Dedifferentiated amniotic fluid mesenchymal stem cell (primary cell): Measurements from ENCODE around the gene STK16.
"Not testable (repeated sequence)": the region's sequence is repeated elsewhere in the genome, so short reads cannot be mapped to it uniquely, and the experiment has no call there.

Source experiments
- DNase-seq: peaks from one replicate; pipeline ENCODE4 v3.0.0-alpha.2; 2016; ENCODE audit errors: extremely low spot score

The STK16 gene

GRCh38 chr2:219245148-219245898 lies at the start of gene STK16, which contains the start of gene GLB1L:
Gene STK16 (plus strand): TSS chr2:219245479. CDS start chr2:219246000, 521 bp downstream.
Gene GLB1L (minus strand): TSS chr2:219245444. CDS start chr2:219243573, 1,871 bp downstream.
- DNase-seq = peak; percentile 93

DNA sequence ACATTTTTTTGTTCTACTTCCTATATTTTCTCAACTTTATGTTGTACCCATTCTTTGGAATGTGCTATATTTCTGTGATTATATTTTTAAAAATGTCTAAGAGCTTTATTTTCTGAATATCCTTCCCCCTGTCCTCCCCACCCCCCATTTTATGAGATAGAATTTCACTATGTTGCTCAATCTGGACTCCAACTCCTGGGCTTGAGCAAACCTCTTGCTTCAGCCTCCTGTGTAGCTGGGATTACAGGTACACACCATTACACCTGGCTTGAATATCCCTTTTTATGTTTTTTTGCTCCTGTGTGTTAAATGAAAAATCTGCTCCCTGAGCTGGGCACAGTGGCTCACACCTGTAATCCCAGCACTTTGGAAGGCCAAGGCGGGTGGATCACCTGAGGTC lies 47.9 kb upstream of the STK16 start:
- no peak for DNase-seq

DNA sequence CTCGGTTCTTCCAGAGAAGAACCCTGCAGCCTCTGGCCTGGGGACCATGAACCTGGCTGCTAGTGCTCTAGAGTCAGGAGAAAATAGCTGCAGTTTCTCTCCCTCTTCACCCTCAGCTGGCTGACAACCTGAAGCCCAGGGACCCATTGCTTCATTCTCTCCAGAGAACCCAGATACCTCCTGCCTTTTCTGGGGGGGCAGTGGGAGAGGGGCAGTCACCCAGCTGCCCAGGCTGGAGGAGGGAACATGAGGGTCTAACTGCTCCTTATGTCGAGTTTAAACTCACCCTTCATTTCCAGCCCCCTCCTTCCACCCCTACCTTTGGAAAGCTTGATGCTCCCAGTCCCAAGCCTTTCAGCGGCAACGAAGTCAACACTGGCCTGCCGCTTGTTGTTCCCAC lies 46.3 kb upstream of the STK16 start:
- DNase-seq = no peak

DNA sequence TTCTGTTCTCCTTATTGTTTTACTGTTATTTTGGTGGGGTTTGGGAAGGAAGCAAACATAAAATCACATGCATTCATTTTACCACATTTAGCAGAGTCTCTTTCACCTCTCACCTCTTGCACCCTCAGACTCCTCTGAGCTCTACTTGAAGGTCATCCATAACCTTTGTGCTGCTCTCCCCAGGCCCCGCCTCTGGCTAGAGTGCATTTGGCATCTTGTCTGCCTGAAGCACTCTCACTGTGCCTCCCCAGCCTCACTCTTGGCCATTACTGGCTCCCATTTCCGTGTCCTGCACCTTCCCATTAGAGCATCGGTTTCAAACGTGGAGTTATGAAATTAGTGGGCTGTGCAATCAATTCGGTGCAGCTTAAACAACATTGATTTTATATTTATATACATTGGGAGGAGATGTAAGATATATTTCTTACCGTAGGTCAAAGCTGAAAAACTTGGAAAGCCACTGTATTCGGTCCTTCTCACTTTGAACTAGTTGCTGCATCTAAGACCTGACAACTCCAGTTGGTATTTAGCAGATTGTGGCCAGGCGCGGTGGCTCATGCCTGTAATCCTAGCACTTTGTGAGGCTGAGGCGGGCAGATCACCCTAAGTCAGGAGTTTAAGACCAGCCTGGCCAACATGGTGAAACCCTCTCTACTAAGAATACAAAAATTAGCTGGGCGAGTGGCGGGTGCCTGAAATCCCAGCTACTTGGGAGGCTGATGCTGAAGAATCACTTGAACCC lies 45.6 kb upstream of the STK16 start:
- DNase-seq = no peak

DNA sequence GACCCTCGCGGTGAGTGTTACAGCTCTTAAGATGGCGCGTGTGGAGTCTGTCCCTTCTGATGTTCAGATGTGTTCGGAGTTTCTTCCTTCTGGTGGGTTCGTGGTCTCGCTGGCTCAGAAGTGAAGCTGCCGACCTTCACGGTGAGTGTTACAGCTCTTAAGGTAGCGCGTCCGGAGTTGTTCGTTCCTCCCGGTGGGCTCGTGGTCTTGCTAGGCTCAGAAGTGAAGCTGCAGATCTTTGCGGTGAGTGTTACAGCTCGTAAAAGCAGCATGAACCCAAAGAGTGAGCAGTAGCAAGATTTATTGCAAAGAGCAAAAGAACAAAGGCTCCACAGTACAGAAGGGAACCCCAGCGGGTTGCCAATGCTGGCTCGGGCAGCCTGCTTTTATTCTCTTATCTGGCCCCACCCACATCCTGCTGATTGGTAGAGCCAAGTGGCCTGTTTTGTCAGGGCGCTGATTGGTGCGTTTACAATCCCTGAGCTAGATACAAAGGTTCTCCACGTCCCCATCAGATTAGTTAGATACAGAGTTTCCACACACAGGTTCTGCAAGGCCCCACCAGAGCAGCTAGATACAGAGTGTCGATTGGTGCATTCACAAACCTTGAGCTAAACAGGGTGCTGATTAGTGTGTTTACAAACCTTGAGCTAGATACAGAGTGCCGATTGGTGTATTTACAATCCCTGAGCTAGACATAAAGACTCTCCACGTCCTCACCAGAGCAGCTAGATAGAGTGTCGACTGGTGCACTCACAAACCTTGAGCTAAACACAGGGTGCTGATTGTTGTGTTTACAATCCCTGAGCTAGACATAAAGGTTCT lies 44.6 kb upstream of the STK16 start:
- DNase-seq = not testable (repeated sequence)

- DNase-seq = not testable (repeated sequence)
Measured at GRCh38 chr2:219201331-219201730, 43.9 kb upstream of the STK16 start.

DNA sequence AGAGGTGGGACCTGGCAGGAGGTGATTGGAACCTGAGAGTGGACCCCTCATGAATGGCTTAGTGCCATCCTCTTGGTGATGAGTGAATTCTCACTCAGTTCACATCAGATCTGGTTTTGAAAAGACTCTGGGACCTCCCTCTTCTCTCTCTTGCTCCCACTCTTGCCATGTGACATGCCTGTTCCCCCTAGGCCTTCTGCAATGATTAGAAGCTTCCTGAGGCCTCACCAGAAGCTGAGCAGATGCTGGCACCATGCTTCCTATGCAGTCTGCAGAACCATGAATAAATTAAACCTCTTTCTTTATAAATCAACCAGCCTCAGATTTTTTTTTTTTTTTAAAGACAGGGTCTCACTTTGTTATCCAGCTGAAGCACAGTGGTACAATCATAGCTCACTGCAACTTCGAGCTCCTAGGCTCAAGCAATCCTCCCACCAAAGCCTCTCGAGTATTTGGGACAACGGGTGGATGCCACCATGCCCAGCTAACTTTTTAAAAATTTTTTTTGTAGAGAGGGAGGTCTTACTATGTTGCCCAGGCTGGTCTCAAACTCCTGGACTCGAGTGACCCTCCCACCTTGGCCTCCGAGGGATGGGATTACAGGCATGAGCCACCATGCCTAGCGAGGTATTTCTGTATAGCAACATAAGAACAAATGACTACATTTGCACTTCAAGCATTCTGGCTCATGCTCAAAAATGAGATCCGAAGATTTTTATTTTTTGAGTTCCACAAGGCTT lies 40.7 kb upstream of the STK16 start:
- DNase-seq = no peak

DNA sequence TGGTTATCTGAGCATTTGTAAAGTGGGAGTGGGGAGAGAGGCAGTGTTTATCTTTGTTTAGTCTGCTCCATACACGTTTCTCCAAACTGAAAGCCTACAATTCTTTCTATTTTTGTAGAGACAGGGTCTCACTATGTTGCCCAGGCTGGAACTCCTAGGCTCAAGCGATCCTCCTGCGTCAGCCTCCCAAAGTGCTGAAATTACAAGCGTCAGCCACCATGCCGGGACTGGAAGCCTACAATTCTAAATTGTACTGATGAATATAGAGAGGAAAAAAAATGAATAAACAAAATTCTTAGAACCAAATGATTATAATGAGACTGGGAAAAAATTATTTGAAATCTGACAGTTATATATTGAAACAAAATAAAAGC lies 40.1 kb upstream of the STK16 start:
- no peak for DNase-seq

DNA sequence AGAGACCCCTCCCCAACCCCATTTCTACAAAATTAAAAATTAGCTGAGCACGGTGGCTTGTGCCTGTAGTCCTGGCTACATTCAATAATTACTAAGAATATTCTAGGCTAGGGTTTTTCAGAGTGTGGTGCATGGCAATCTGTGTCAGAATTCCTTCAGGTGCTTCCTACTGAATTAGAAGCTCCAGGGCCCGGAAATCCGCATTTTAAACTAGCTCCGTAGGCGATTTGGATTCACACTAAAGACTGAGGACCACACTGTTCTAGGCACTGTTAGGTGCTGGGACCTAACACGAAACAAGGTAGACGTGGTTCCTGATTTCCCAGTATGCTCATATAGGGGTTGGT lies 39.3 kb upstream of the STK16 start:
- no peak for DNase-seq

GRCh38 chr2:219206328-219207133 lies 38.7 kb upstream of the STK16 start, which contains the start of gene ZFAND2B:
Gene ZFAND2B (plus strand): TSS chr2:219206782. CDS start chr2:219206988, 206 bp downstream.
- DNase-seq = peak; percentile 86

DNA sequence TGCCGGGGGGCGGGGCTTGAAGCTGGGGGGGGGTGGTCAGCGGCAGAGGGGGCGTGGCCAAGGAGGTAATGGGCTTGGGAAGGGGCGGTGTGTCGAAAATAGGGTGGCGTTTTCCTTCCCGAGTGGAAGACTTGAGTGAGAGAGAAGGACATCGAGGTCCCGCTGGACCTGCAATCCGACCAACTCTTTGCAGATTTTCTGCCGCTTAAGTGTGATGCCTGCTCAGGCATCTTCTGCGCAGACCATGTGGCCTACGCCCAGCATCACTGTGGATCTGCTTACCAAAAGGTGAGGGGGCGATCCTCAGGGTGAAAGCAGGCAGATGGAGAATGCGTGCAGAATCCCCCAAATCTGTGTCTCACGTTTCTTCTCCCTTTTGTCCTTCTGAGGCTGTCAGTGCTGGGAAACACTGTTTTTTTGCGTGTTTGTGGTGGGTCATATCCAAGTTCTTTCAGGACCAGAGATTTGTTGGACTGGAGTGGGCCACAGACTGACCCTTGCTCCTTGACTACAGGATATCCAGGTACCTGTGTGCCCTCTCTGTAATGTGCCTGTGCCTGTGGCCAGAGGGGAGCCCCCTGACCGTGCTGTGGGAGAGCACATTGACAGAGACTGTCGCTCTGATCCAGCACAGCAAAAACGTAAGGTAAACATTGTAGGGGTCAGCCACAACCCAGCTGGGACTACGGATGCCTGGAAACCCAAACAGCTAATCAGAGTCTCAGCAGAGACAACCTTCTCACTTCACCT lies 38.0 kb upstream of the STK16 start:
- DNase-seq = peak; percentile 53

DNA sequence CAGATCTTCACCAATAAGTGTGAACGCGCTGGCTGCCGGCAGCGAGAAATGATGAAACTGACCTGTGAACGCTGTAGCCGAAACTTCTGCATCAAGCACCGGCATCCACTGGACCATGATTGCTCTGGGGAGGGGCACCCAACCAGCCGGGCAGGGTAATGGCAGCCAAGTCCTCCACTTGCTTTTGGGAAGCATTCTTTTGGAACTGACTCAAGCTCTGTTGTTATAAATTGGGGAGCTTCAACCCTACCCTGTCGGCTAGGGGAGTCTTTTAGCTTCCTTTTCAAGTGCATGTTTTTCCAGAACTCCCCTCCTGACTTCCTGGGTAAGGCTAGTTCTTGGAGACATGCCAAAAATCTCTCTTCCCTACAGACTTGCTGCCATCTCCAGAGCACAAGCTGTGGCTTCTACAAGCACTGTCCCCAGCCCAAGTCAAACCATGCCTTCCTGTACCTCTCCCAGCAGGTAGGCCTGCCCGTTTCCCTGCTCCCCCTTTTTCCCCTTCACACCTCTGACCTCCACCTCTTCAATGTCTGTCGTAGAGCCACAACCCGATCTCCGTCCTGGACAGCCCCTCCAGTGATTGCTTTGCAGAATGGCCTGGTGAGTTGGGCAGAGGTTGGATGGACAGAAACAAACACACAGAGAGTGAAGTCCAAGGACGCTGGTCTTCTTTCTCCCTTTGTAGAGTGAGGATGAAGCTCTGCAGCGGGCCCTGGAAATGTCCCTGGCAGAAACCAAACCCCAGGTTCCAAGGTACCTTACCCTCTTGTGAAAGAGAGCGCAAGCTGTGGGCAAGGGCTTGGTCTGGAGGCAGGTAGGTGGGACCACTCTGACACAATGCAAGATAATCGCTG lies 37.2 kb upstream of the STK16 start:
- DNase-seq = peak; percentile 27

DNA sequence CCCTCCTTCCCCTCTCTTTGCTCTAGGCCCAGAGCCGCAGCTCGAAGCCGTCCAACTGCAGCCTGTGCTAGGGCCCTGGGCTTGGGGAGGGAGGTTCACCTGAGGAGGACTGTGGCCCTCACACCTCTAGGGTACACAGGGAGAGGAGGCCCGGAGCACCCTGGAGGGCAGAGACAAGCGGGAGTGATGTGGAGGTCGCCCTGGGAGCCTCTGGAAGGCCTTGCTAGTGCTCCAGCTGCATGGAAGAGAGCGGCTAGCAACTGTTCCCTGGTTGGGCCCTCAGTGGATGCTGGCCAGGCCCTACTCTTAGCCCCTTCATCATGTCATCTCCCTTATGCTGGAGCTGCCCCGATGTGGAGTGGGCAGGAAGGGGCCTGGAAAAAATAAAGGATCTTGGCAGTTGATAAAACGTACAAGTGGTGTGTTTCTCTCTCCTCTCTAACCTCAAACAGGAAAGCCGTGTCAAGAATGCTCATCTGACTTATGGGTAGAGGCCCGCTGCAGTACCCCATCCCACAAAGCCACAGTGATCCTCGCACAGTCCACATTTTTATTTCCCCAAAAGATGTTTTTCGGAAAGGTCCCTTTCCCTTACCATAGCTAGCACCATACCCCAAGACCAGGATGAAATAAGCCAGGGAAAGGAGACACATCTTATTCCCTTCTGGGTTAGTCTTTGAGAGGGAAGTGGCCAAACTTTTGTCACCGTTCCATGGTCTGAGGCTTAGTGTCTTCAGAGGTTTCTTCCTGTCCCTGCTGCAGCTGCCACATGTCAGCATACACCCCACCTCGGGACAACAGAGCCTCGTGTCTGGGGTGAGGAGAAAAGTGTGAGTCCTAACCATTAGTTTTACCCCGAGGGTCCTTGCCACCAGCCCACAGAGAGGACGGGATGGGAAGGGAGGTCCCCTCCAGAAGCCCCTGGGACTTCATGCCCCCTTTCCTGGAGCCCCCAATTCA lies 35.8 kb upstream of the STK16 start:
- DNase-seq = no peak

DNA sequence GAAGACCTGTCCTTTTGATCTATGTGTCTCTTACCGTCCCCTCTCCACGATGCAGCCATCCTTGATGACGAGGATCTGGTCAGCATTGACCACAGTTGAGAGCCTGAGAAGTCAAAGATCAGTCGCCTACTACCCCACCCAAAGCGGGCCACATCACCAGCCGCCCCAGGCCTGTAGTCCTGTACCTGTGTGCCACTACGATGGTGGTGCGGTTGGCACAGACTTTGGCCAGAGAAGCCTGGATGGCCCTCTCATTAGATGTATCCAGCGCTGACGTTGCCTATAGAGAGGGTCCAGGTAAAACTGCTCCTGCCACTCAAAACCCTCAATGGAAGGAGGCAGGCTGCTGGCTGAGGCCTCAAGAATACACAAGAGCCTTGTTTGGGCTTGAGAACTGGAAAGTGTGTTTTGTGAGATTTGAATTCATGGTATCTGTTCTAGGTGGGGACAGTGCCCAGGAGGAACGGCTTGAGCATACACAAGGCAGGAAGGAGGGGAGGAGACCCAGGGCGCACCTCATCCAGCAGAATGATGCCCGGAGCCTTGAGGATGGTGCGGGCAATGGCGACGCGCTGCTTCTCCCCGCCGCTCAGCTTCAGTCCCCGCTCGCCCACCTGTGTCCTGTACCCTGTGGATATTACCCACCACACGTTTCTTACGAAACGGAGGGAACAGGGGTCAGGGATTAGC lies 34.9 kb upstream of the STK16 start:
- no peak for DNase-seq

DNA sequence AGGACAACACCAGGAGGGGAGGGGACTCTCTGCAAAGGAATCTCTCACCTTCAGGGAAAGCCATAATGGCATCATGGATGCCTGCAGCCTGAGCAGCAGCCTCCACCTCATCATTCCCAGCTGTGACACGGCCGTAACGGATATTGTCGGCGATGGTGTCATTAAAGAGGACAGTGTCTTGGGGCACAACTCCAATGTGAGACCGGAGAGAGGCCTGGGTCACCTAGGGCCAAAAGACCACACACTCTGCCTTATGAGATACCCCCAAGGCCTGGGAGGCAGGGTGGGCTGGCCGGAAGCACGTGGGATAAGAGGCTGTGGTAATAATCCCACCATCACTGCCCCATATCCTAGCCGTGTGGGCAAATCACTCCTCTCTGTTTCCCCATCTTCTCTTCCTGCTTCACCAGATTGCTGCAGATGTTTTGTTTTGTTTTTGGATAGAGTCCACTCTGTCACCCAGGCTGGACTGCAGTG lies 34.4 kb upstream of the STK16 start:
- no peak for DNase-seq

- DNase-seq = no peak
Measured at GRCh38 chr2:219213026-219213415, 32.3 kb upstream of the STK16 start.

DNA sequence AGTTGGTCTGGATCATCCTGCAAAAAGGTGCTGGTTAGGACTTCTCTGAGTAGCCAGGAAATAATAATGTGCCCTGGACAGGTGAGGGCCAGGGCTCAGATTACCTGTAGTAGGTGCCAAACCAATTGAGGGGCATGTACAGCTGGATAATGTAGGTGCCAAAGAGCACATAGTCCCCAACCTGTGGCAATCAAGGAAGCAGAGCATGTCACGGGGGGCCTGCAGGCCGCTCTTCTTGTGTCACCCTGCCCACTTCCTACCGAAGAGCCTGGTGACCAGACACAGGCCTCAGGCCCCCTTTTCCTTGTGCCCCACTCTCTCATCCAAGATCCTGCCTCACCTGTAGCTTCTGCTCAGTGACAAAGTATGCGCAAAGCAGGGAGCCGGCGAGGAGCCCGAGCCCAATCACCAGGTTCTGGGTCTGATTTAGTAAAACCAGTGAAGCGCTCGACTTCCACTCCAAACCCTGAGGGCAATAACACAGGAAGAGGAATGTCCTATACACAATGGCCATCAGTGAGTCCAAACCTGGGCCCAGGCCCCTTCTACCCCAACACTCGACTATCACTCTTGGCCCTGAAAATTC lies 31.7 kb upstream of the STK16 start:
- no peak for DNase-seq
